KOPT-K1 (cell line): Measurements from ENCODE around the gene ARL17A.
"Not testable (repeated sequence)": the region's sequence is repeated elsewhere in the genome, so short reads cannot be mapped to it uniquely, and the experiment has no call there.

Source experiments
- H3K27ac ChIP-seq: fragments of 200-600 bp; sonication (generic); 2 replicates; pipeline ENCODE4 v1.5.1; 2016; ENCODE audit warnings: antibody characterized with exemption, mild to moderate bottlenecking, low read depth, low read length; ENCODE audit not compliant: poor library complexity, severe bottlenecking
- H3K36me3 ChIP-seq: fragments of 200-600 bp; sonication (generic); 2 replicates; pipeline ENCODE4 v1.5.1; 2017; ENCODE audit warnings: antibody characterized with exemption, mild to moderate bottlenecking, low read length, moderate library complexity; ENCODE audit not compliant: insufficient read depth
- H3K9me3 ChIP-seq: fragments of 200-600 bp; sonication (generic); 2 replicates; pipeline ENCODE4 v1.5.1; 2017; ENCODE audit warnings: antibody characterized with exemption, low read length, mild to moderate bottlenecking; ENCODE audit not compliant: insufficient read depth, poor library complexity, severe bottlenecking

ARL17A gene

GRCh38 chr17:46474489-46474888 lies 105.0 kb downstream of the ARL17A start:
- not testable (repeated sequence) for H3K9me3 ChIP-seq, H3K36me3 ChIP-seq, H3K27ac ChIP-seq

- H3K27ac ChIP-seq, H3K36me3 ChIP-seq, H3K9me3 ChIP-seq: not testable (repeated sequence)
These were observed 111.9 kb downstream of the ARL17A start for GRCh38 chr17:46467618-46468017.
